Right ventricle myocardium inferior (tissue), 1 donor: ENCODE results near the gene HTT. TPM values are rescaled to one million over a fixed set of nuclear protein-coding genes. Genes with fewer than 3 reads are reported as not detected.

Experiments
- ATAC-seq: fragments of 200-7000 bp; cut with Tn5 transposase; one replicate; pipeline ENCODE4 v1.9.1; 2020; ENCODE audit warnings: mild to moderate bottlenecking, moderate library complexity
- DNase-seq: peaks from one replicate; pipeline ENCODE4 v3.0.0; 2021; ENCODE audit errors: missing footprints
- intact Hi-C: fragments of 100-400 bp; cut with DNase I; formaldehyde crosslinking; loops from one replicate; pipeline ENCODE4 v1.11.0; 2022
- total RNA-seq: library from RNA; stranded (reverse); fragmentation: NEBNext Ultra II Directional; extraction: Animal tissue kit (Norgen Biotek cat#: 25700); gene quantifications from one replicate; pipeline ENCODE4 v1.2.1, GENCODE V29; 2021
- donor health status: DM: no; HTN: yes; CAD: no; lungs with severe emphysema.

HTT gene
- total RNA-seq, 1 donor from 2014 or later: 24.2 TPM

- DNase-seq: no peak
- no peak for ATAC-seq
- intact Hi-C loops: no loop called here
Measured at GRCh38 chr4:3111461-3111860, 37.0 kb downstream of the HTT start.

GRCh38 chr4:3112201-3112600, 37.7 kb downstream of the HTT start:
- intact Hi-C loops: no loop called here
- ATAC-seq (no peak), DNase-seq (no peak)

- no peak for DNase-seq
- intact Hi-C loops: no loop called here
- ATAC-seq: no peak
Measured at GRCh38 chr4:3112609-3113469, 38.4 kb downstream of the HTT start.

GRCh38 chr4:3114377-3114776, 39.9 kb downstream of the HTT start:
- DNase-seq (no peak), ATAC-seq (no peak)
- intact Hi-C loops: no loop called here

- intact Hi-C loops: no loop called here
- DNase-seq: no peak
- peak; percentile 36 for ATAC-seq
Measured at GRCh38 chr4:3115637-3116270, 41.3 kb downstream of the HTT start.

GRCh38 chr4:3116955-3117354, 42.5 kb downstream of the HTT start:
- intact Hi-C loops: no loop called here
- peak; percentile 41 for ATAC-seq
- no peak for DNase-seq

- intact Hi-C loops: no loop called here
- ATAC-seq: no peak
- no peak for DNase-seq
Measured at GRCh38 chr4:3118312-3118711, 43.8 kb downstream of the HTT start.

- DNase-seq (no peak), ATAC-seq (no peak)
- intact Hi-C loops: no loop called here
Measured at GRCh38 chr4:3119464-3119863, 45.0 kb downstream of the HTT start.

GRCh38 chr4:3121110-3121509, 46.6 kb downstream of the HTT start:
- intact Hi-C loops: no loop called here
- no peak for ATAC-seq
- DNase-seq: no peak

GRCh38 chr4:3121596-3121995, 47.1 kb downstream of the HTT start:
- intact Hi-C loops: no loop called here
- ATAC-seq (no peak), DNase-seq (no peak)

- intact Hi-C loops: loop anchor here (2.0 kb wide), 1 partner anchor 15 kb away; no protein-coding TSS in a partner anchor
- peak; percentile 65 for ATAC-seq
- DNase-seq: no peak
Measured at GRCh38 chr4:3122081-3122563, 47.6 kb downstream of the HTT start.

- intact Hi-C loops: loop anchor here (2.0 kb wide), 1 partner anchor 16 kb away; no protein-coding TSS in a partner anchor
- DNase-seq (no peak), ATAC-seq (no peak)
Measured at GRCh38 chr4:3123181-3123671, 48.7 kb downstream of the HTT start.

- ATAC-seq (no peak), DNase-seq (no peak)
- intact Hi-C loops: no loop called here
Measured at GRCh38 chr4:3124070-3124767, 49.7 kb downstream of the HTT start.

GRCh38 chr4:3127112-3127511, 52.6 kb downstream of the HTT start:
- DNase-seq (no peak), ATAC-seq (no peak)
- intact Hi-C loops: no loop called here

GRCh38 chr4:3128058-3128457, 53.6 kb downstream of the HTT start:
- ATAC-seq (no peak), DNase-seq (no peak)
- intact Hi-C loops: no loop called here

- intact Hi-C loops: no loop called here
- DNase-seq: no peak
- ATAC-seq: no peak
Measured at GRCh38 chr4:3128976-3129375, 54.5 kb downstream of the HTT start.

- no peak for ATAC-seq
- intact Hi-C loops: no loop called here
Measured at GRCh38 chr4:3130201-3130600, 55.7 kb downstream of the HTT start.

GRCh38 chr4:3130826-3131225, 56.3 kb downstream of the HTT start:
- intact Hi-C loops: no loop called here
- DNase-seq (no peak), ATAC-seq (no peak)

More at GRCh38 chr4:3130201-3130600, 55.7 kb downstream of the HTT start:
- no peak for DNase-seq

- DNase-seq (no peak), ATAC-seq (no peak)
- intact Hi-C loops: no loop called here
Measured at GRCh38 chr4:3134201-3134600, 59.7 kb downstream of the HTT start.
